GM13977 (cell line): ENCODE data around the gene OSBPL9.

Experiments
- DNase-seq: peaks from one replicate; pipeline ENCODE4 v3.0.0; 2012; ENCODE audit warnings: low spot score
- CTCF ChIP-seq: IDR thresholded peaks from 2 replicates; pipeline ENCODE4 v1.5.1; 2012; ENCODE audit warnings: mild to moderate bottlenecking, control low read depth; ENCODE audit not compliant: insufficient read depth; ENCODE audit errors: extremely low read depth, missing control alignments
- in situ Hi-C: fragments of 300-500 bp; cut with MboI; formaldehyde crosslinking; loops from one replicate; pipeline ENCODE4 v1.12.0; 2022; ENCODE audit warnings: low sequenced_read_pairs, low pct_unique_long_range_greater_than_20kb, mixed read lengths, inconsistent platforms; ENCODE audit not compliant: unreplicated experiment

The OSBPL9 gene

GRCh38 chr1:51584021-51584420, 32.9 kb upstream of the OSBPL9 start:
- in situ Hi-C loops: no loop called here
- no peak for DNase-seq
- TF ChIP-seq CTCF: no peak

- TF ChIP-seq CTCF: no peak
- in situ Hi-C loops: no loop called here
- DNase-seq: no peak
Measured at GRCh38 chr1:51592711-51593110, 24.2 kb upstream of the OSBPL9 start.

GRCh38 chr1:51594716-51595115, 22.2 kb upstream of the OSBPL9 start:
- no peak for DNase-seq
- in situ Hi-C loops: no loop called here
- TF ChIP-seq CTCF: no peak

GRCh38 chr1:51600529-51600928, 16.4 kb upstream of the OSBPL9 start:
- TF ChIP-seq CTCF: no peak
- no peak for DNase-seq
- in situ Hi-C loops: no loop called here

- DNase-seq: no peak
- in situ Hi-C loops: no loop called here
Measured at GRCh38 chr1:51600965-51601364, 15.9 kb upstream of the OSBPL9 start.

GRCh38 chr1:51605961-51606723, 10.8 kb upstream of the OSBPL9 start:
- no peak for TF ChIP-seq CTCF
- DNase-seq: no peak
- in situ Hi-C loops: no loop called here

More at GRCh38 chr1:51600965-51601364, 15.9 kb upstream of the OSBPL9 start:
- TF ChIP-seq CTCF: no peak
